Calu3 (cell line): ENCODE data around the gene SULT1A1. TPM values are rescaled to one million over a fixed set of nuclear protein-coding genes. Genes with fewer than 3 reads are reported as not detected.
"Not testable (repeated sequence)": the region's sequence is repeated elsewhere in the genome, so short reads cannot be mapped to it uniquely, and the experiment has no call there.

ENCODE experiments used
- BruUV-seq: library from RNA; stranded (reverse); fragments of 400-500 nt; replicated peaks from 2 replicates; lab custom pipeline; 2021; lab: Mats Ljungman, UMichigan
- CTCF ChIA-PET: fragments of 300-600 bp; sonication (Branson Sonifier 250); formaldehyde crosslinking; loops from one replicate; lab custom pipeline; 2022; ENCODE audit warnings: antibody characterized with exemption; lab: Charles Lee
- DNase-seq: peaks from one replicate; pipeline ENCODE4 v3.0.0; 2022
- H3K27ac Mint-ChIP-seq: one replicate; pipeline ENCODE4 v1.8.0; 2022; ENCODE audit warnings: mixed read lengths; ENCODE audit not compliant: unreplicated experiment
- H3K27me3 Mint-ChIP-seq: one replicate; pipeline ENCODE4 v1.8.0; 2022; ENCODE audit warnings: mixed read lengths; ENCODE audit not compliant: unreplicated experiment
- H3K36me3 Mint-ChIP-seq: one replicate; pipeline ENCODE4 v1.8.0; 2022; ENCODE audit warnings: mild to moderate bottlenecking, moderate library complexity, mixed read lengths; ENCODE audit not compliant: insufficient read depth, unreplicated experiment
- H3K4me1 Mint-ChIP-seq: one replicate; pipeline ENCODE4 v1.8.0; 2022; ENCODE audit warnings: mild to moderate bottlenecking, low read depth, mixed read lengths; ENCODE audit not compliant: unreplicated experiment
- H3K4me3 Mint-ChIP-seq: one replicate; pipeline ENCODE4 v1.8.0; 2022; ENCODE audit warnings: mild to moderate bottlenecking, low read depth, moderate library complexity, mixed read lengths; ENCODE audit not compliant: unreplicated experiment
- H3K9me3 Mint-ChIP-seq: one replicate; pipeline ENCODE4 v1.8.0; 2022; ENCODE audit warnings: low read depth, mixed read lengths; ENCODE audit not compliant: unreplicated experiment
- CTCF ChIP-seq: fragments of 200-600 bp; IDR thresholded peaks from one replicate; pipeline ENCODE4 v1.8.0; 2022; ENCODE audit warnings: antibody characterized with exemption; ENCODE audit not compliant: unreplicated experiment
- intact Hi-C: fragments of 100-400 bp; cut with micrococcal nuclease; formaldehyde crosslinking; loops from one replicate; pipeline ENCODE4 v1.10.0; 2022; ENCODE audit not compliant: unreplicated experiment
- total RNA-seq: library from RNA; stranded (reverse); gene quantifications from 2 replicates; pipeline ENCODE4 v1.2.3, GENCODE V29; 2022

Gene SULT1A1
- total RNA-seq, 1 experiment from 2014 or later: 14.0 TPM

GRCh38 chr16:28606291-28607115 is 3.3 kb downstream of the SULT1A1 start:
- TF ChIP-seq CTCF: no peak
- Mint-ChIP-seq H3K4me1 (no peaks in the 10 kb centered on the region), H3K27ac (no peak overlapping the region), H3K27me3 (no peaks in the 10 kb centered on the region), H3K9me3 (no peaks in the 10 kb centered on the region), H3K36me3 (no peaks in the 10 kb centered on the region), H3K4me3 (no peak overlapping the region)
- CTCF ChIA-PET: no interaction called here
- intact Hi-C loops: no loop called here
- BruUV-seq: no TSS peak
- no peak for DNase-seq

GRCh38 chr16:28604186-28604565 is 5.7 kb downstream of the SULT1A1 start:
- Mint-ChIP-seq H3K4me1 (no peaks in the 10 kb centered on the region), H3K27me3 (no peaks in the 10 kb centered on the region), H3K4me3 (no peak overlapping the region), H3K27ac (no peak overlapping the region), H3K36me3 (no peaks in the 10 kb centered on the region), H3K9me3 (no peaks in the 10 kb centered on the region)
- BruUV-seq: no TSS peak
- intact Hi-C loops: no loop called here
- DNase-seq: no peak
- no peak for TF ChIP-seq CTCF
- CTCF ChIA-PET: no interaction called here

- no peaks in the 10 kb centered on the region for H3K9me3 Mint-ChIP-seq
- no peaks in the 10 kb centered on the region for H3K27me3 Mint-ChIP-seq
- no peak for TF ChIP-seq CTCF
- DNase-seq: no peak
- CTCF ChIA-PET: no interaction called here
- intact Hi-C loops: no loop called here
- no peak overlapping the region for H3K27ac Mint-ChIP-seq
- no peaks in the 10 kb centered on the region for H3K4me1 Mint-ChIP-seq
- no peak overlapping the region for H3K4me3 Mint-ChIP-seq
- H3K36me3 Mint-ChIP-seq: no peaks in the 10 kb centered on the region
- no TSS peak for BruUV-seq
Observed at GRCh38 chr16:28603381-28604185, 6.3 kb downstream of the SULT1A1 start.

- no TSS peak for BruUV-seq
- no peaks in the 10 kb centered on the region for H3K9me3 Mint-ChIP-seq
- no peak for DNase-seq
- intact Hi-C loops: no loop called here
- no peaks in the 10 kb centered on the region for H3K36me3 Mint-ChIP-seq
- no peak overlapping the region for H3K4me3 Mint-ChIP-seq
- H3K27me3 Mint-ChIP-seq: no peaks in the 10 kb centered on the region
- peaks cover 7% of the 10 kb centered on the region for H3K4me1 Mint-ChIP-seq
- H3K27ac Mint-ChIP-seq: no peak overlapping the region
- TF ChIP-seq CTCF: no peak
- CTCF ChIA-PET: no interaction called here
Observed at GRCh38 chr16:28602529-28602928, 7.3 kb downstream of the SULT1A1 start.

GRCh38 chr16:28602062-28602461 is 7.8 kb downstream of the SULT1A1 start:
- H3K36me3 Mint-ChIP-seq, H3K27ac Mint-ChIP-seq, BruUV-seq, intact Hi-C loops, DNase-seq, H3K9me3 Mint-ChIP-seq, H3K27me3 Mint-ChIP-seq, H3K4me3 Mint-ChIP-seq, CTCF ChIA-PET: not testable (repeated sequence)
- peaks cover 12% of the 10 kb centered on the region for H3K4me1 Mint-ChIP-seq

- H3K4me3 Mint-ChIP-seq, H3K36me3 Mint-ChIP-seq, H3K9me3 Mint-ChIP-seq, CTCF ChIA-PET, H3K27ac Mint-ChIP-seq, intact Hi-C loops, H3K27me3 Mint-ChIP-seq, BruUV-seq, DNase-seq: not testable (repeated sequence)
- peaks cover 16% of the 10 kb centered on the region for H3K4me1 Mint-ChIP-seq
Observed at GRCh38 chr16:28601589-28601988, 8.3 kb downstream of the SULT1A1 start.
